ENCODE data around the gene KLHL12. TPM values are rescaled to one million over a fixed set of nuclear protein-coding genes. Genes with fewer than 3 reads are reported as not detected.

The KLHL12 gene
- total RNA-seq, 1 donor from 2014 or later: 24.9 TPM

GRCh38 chr1:202966006-202966898 lies 39.2 kb upstream of the KLHL12 start:
- H3K4me2 ChIP-seq (ENCODE audit: low read length): peak overlapping the region; percentile 96
- no peaks in the 10 kb centered on the region for H4K20me1 ChIP-seq (ENCODE audit: insufficient read depth, low read length)
- TF ChIP-seq EZH2 (IDR thresholded peaks at IDR 0.05; ENCODE audit: insufficient read depth, low read length): no peak
- TF ChIP-seq, protein P1, sequence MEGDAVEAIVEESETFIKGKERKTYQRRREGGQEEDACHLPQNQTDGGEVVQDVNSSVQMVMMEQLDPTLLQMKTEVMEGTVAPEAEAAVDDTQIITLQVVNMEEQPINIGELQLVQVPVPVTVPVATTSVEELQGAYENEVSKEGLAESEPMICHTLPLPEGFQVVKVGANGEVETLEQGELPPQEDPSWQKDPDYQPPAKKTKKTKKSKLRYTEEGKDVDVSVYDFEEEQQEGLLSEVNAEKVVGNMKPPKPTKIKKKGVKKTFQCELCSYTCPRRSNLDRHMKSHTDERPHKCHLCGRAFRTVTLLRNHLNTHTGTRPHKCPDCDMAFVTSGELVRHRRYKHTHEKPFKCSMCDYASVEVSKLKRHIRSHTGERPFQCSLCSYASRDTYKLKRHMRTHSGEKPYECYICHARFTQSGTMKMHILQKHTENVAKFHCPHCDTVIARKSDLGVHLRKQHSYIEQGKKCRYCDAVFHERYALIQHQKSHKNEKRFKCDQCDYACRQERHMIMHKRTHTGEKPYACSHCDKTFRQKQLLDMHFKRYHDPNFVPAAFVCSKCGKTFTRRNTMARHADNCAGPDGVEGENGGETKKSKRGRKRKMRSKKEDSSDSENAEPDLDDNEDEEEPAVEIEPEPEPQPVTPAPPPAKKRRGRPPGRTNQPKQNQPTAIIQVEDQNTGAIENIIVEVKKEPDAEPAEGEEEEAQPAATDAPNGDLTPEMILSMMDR (IDR thresholded peaks at IDR 0.05; ENCODE audit: insufficient read depth, low read depth, low read length): no peak
- peaks cover 11% of the 10 kb centered on the region for H3K79me2 ChIP-seq (ENCODE audit: insufficient read depth, low read length)
- peak overlapping the region; percentile 80 for H3K4me3 Mint-ChIP-seq (ENCODE audit: unreplicated experiment)
- no peaks in the 10 kb centered on the region for H3K9me3 Mint-ChIP-seq (ENCODE audit: unreplicated experiment)
- H3K4me1 ChIP-seq (ENCODE audit: insufficient read depth, low read length): peaks cover 24% of the 10 kb centered on the region
- H3K27me3 ChIP-seq (ENCODE audit: insufficient read depth, low read length): no peaks in the 10 kb centered on the region
- peaks cover 22% of the 10 kb centered on the region for H3K4me1 Mint-ChIP-seq (ENCODE audit: low read depth, unreplicated experiment)
- DNase-seq (ENCODE audit: low read depth) (no peak), FAIRE-seq (no peak)
- peak overlapping the region; percentile 96 for H3K4me3 ChIP-seq (ENCODE audit: insufficient read depth, low read depth, low read length)
- no peaks in the 10 kb centered on the region for H3K27me3 Mint-ChIP-seq (ENCODE audit: low read depth, unreplicated experiment)
- peak overlapping the region; percentile 70 for H3K27ac ChIP-seq (ENCODE audit: low read depth, low read length)
- no peaks in the 10 kb centered on the region for H3K9me3 ChIP-seq (ENCODE audit: insufficient read depth, low read depth, low read length)
- peak overlapping the region; percentile 94 for H3K9ac ChIP-seq (ENCODE audit: low read length)
- peaks cover 14% of the 10 kb centered on the region for H3K36me3 Mint-ChIP-seq (ENCODE audit: low read depth, unreplicated experiment)
- H2AFZ ChIP-seq (ENCODE audit: low read depth, low read length): peak overlapping the region; percentile 91
- peak overlapping the region; percentile 66 for H3K27ac Mint-ChIP-seq (ENCODE audit: unreplicated experiment)
- H3K36me3 ChIP-seq (ENCODE audit: insufficient read depth, low read length): peaks cover 11% of the 10 kb centered on the region

DNA sequence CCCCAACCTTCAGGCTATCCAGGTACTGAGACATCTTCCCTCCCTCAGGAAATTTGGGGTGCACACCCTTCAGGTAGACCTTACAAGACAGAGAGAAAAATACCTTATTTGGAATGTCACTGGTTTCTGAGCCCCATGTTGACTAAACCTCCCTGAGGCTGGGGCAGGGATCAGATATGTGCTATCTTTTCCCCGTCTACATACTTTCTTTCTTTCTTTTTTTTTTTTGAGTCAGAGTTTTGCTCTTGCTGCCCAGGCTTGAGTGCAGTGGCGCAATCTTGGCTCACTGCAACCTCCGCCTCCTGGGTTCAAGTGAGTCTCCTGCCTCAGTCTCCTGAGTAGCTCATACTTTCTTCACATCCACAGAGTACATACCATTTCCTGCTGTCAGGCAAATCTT lies 38.4 kb upstream of the KLHL12 start:
- peak overlapping the region; percentile 96 for H3K4me2 ChIP-seq (ENCODE audit: low read length)
- H3K4me3 ChIP-seq (ENCODE audit: insufficient read depth, low read depth, low read length): no peak overlapping the region
- no peak for TF ChIP-seq EZH2 (IDR thresholded peaks at IDR 0.05; ENCODE audit: insufficient read depth, low read length)
- TF ChIP-seq, protein P1 (IDR thresholded peaks at IDR 0.05; ENCODE audit: insufficient read depth, low read depth, low read length): no peak
- Mint-ChIP-seq H3K4me3 (ENCODE audit: unreplicated experiment) (peak overlapping the region; percentile 80), H3K36me3 (ENCODE audit: low read depth, unreplicated experiment) (peaks cover 19% of the 10 kb centered on the region), H3K27ac (ENCODE audit: unreplicated experiment) (no peak overlapping the region), H3K27me3 (ENCODE audit: low read depth, unreplicated experiment) (no peaks in the 10 kb centered on the region), H3K9me3 (ENCODE audit: unreplicated experiment) (no peaks in the 10 kb centered on the region), H3K4me1 (ENCODE audit: low read depth, unreplicated experiment) (peaks cover 22% of the 10 kb centered on the region)
- peak overlapping the region; percentile 42 for H3K27ac ChIP-seq (ENCODE audit: low read depth, low read length)
- peaks cover 11% of the 10 kb centered on the region for H3K79me2 ChIP-seq (ENCODE audit: insufficient read depth, low read length)
- H3K36me3 ChIP-seq (ENCODE audit: insufficient read depth, low read length): peaks cover 11% of the 10 kb centered on the region
- no peaks in the 10 kb centered on the region for H4K20me1 ChIP-seq (ENCODE audit: insufficient read depth, low read length)
- DNase-seq (ENCODE audit: low read depth) (no peak), FAIRE-seq (no peak)
- no peaks in the 10 kb centered on the region for H3K9me3 ChIP-seq (ENCODE audit: insufficient read depth, low read depth, low read length)
- H3K4me1 ChIP-seq (ENCODE audit: insufficient read depth, low read length): peaks cover 24% of the 10 kb centered on the region
- H2AFZ ChIP-seq (ENCODE audit: low read depth, low read length): no peak overlapping the region
- H3K9ac ChIP-seq (ENCODE audit: low read length): no peak overlapping the region
- no peaks in the 10 kb centered on the region for H3K27me3 ChIP-seq (ENCODE audit: insufficient read depth, low read length)

Measured in astrocyte (in vitro differentiated cells and primary cell).